Endothelial cell of hepatic sinusoid (primary cell): ENCODE measurements around the gene ARNT2.

ENCODE experiments used
- in situ Hi-C: cut with HindIII; loops from 2 replicates; pipeline ENCODE4 v1.10.0; 2017; ENCODE audit warnings: low sequenced_read_pairs

Gene ARNT2

GRCh38 chr15:80608688-80609087 lies 204.5 kb downstream of the ARNT2 start:
- in situ Hi-C loops: no loop called here

GRCh38 chr15:80609091-80609490 lies 204.9 kb downstream of the ARNT2 start:
- in situ Hi-C loops: no loop called here

- in situ Hi-C loops: no loop called here
These were observed 205.3 kb downstream of the ARNT2 start for GRCh38 chr15:80609512-80609946.

- in situ Hi-C loops: no loop called here
These were observed 207.4 kb downstream of the ARNT2 start for GRCh38 chr15:80611543-80612080.

GRCh38 chr15:80612118-80612823 lies 208.1 kb downstream of the ARNT2 start:
- in situ Hi-C loops: no loop called here

GRCh38 chr15:80613762-80614365 lies 209.7 kb downstream of the ARNT2 start:
- in situ Hi-C loops: no loop called here

GRCh38 chr15:80614711-80615360 lies 210.7 kb downstream of the ARNT2 start:
- in situ Hi-C loops: no loop called here

- in situ Hi-C loops: no loop called here
These were observed 211.2 kb downstream of the ARNT2 start for GRCh38 chr15:80615361-80615736.

GRCh38 chr15:80615783-80616391 lies 211.7 kb downstream of the ARNT2 start:
- in situ Hi-C loops: no loop called here

- in situ Hi-C loops: no loop called here
These were observed 214.7 kb downstream of the ARNT2 start for GRCh38 chr15:80618685-80619400.

GRCh38 chr15:80619680-80620079 lies 215.5 kb downstream of the ARNT2 start:
- in situ Hi-C loops: loop anchor here (5.0 kb wide), 1 partner anchor 43 kb away; no protein-coding TSS in a partner anchor

GRCh38 chr15:80620141-80620540 lies 216.0 kb downstream of the ARNT2 start:
- in situ Hi-C loops: loop anchor here (5.0 kb wide), 1 partner anchor 42 kb away; no protein-coding TSS in a partner anchor

- in situ Hi-C loops: loop anchor here (5.0 kb wide), 1 partner anchor 41 kb away; no protein-coding TSS in a partner anchor
These were observed 216.7 kb downstream of the ARNT2 start for GRCh38 chr15:80620931-80621330.

- in situ Hi-C loops: no loop called here
These were observed 222.5 kb downstream of the ARNT2 start for GRCh38 chr15:80626643-80627120.

- in situ Hi-C loops: no loop called here
These were observed 225.2 kb downstream of the ARNT2 start for GRCh38 chr15:80629355-80629754.

- in situ Hi-C loops: no loop called here
These were observed 226.8 kb downstream of the ARNT2 start for GRCh38 chr15:80630981-80631380.

GRCh38 chr15:80633221-80633620 lies 229.0 kb downstream of the ARNT2 start:
- in situ Hi-C loops: no loop called here

- in situ Hi-C loops: no loop called here
These were observed 231.8 kb downstream of the ARNT2 start for GRCh38 chr15:80635953-80636352.

- in situ Hi-C loops: no loop called here
These were observed 232.5 kb downstream of the ARNT2 start for GRCh38 chr15:80636675-80637074.

- in situ Hi-C loops: no loop called here
These were observed 233.6 kb downstream of the ARNT2 start for GRCh38 chr15:80637747-80638146.
